GM19395 (cell line): ENCODE results near the gene SLC1A3.

Experiments used
- ATAC-seq: cut with Tn5 transposase; IDR thresholded peaks from one replicate; pipeline ENCODE4 v1.9.1; 2021; ENCODE audit warnings: mild to moderate bottlenecking, moderate library complexity; ENCODE audit not compliant: unreplicated experiment

SLC1A3 gene

DNA sequence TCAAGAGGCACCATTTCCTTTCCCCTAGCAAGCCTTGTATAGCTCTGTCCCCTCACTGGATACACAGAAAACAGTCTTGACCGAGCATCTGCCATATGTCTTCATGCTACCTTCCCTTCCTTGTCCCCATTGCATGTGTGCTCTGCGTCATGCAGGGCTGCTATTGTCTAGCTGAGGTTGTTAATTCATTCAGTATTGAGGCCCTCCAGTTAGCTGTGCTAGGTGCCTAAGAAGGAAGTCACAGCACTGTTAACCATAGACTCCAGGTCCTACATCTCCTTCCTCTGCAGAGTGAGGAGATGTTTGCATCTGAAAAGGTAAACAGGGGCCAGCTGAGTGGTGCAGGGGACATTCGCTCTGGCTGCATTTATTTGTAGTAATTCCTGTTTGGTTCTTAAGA is 48.2 kb downstream of the SLC1A3 start:
- no peak for ATAC-seq

DNA sequence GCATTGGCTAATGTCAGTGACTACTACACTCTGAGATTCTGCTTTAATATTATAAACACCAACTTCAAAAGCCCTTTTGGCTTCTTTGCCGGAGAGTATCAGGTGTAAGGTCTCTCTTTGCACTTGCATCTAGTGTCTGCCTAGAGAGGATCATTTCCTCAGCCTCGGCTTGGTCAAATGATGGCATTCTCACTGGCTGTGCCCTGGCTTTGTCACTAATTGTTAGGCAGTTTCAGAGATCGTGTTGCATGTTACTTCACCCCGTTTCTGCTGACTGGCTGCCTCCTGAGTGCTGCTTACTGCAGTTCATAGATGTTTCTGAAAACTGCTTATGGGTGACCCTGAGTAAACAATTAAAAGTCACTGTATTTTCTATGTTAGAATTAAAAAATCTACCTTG is 48.8 kb downstream of the SLC1A3 start:
- ATAC-seq = no peak

DNA sequence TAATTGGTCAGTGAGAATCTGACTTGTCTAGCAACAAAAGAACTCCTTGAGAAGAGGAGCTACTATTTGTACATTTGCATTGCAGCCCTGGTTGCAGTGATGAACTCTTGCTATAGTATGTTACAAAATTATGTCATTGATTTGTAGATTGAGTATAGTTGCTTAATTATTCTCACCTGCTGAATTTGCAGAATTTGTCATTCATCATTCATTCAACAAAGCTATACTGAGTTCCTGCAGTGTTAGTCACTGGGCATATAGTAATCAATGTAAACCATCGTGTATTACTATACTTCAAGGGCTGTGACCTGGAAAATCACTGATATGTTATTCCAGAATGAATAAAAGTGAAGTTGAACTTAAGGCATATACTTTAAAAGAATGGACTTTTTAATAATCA is 50.1 kb downstream of the SLC1A3 start:
- no peak for ATAC-seq

DNA sequence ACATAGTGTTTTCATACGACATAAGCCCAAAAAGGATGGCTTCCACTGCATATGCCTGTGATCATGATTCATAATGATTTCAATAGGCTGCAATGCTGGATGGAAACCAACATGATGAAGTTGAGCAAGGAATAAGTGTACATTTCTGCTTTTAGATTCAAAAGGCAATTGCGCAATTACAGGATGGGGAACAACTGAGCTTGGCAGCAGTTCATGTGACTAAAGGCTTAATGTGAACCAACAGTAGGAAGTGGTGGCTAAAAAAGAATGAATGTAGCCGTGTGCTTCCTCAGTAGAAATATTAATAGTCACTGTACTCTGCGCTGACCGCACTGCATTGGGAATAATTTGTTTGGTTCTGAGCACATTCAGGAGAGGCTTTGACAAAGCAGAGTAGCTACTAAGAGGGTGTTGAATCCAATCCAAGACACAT is 51.2 kb downstream of the SLC1A3 start:
- ATAC-seq = no peak

DNA sequence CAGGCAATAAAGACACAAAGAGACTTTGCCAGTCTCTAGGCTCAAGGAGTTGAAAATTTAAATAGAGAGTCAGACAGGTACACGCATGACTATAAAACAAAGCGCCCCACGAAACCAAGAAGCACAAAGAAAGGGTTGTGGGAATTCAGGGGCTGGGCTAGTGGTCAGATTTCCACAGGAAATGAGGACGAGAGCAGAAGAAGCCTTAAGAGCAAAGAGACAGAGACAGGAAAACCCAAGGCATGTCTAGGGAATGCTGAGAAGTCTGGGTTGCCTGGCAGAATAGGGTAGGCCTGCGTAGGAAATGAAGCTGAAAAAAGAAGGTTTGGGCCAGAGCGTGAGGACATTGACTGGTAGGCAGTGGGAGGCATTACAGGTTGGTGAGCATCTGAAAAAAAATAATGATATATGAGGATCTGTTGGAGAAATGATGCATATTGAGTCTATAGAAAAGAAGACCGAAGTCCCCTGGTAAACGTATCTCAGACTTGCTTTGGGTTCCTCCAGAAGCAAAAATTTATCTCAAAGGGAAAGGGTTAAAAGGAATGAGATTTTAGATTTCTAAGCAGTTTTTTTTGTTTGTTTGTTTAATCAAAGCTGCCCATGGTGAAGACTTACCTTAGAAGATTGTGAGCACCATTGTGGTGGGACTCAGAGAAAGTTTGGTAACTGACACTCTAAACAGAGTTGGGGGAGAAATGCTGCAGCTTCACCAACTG is 51.8 kb downstream of the SLC1A3 start:
- no peak for ATAC-seq

DNA sequence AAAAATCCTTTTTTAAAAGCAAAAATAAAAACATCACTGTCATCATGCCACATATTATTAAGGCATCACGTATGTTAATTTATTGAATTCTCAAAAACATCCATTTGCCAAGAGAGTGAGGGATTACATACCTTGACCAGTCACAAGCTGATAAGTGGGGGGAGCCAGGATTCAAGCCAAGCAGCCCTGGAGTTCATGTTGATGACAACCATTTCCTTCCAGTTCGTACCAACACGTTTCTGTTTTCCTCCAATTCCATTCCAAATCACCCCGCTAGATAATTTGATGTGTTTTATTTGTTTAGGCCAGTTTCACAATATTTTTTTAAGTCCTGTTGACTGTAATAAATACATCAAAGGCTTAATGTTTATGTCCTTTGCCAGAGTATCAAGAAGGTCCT is 53.0 kb downstream of the SLC1A3 start:
- no peak for ATAC-seq

DNA sequence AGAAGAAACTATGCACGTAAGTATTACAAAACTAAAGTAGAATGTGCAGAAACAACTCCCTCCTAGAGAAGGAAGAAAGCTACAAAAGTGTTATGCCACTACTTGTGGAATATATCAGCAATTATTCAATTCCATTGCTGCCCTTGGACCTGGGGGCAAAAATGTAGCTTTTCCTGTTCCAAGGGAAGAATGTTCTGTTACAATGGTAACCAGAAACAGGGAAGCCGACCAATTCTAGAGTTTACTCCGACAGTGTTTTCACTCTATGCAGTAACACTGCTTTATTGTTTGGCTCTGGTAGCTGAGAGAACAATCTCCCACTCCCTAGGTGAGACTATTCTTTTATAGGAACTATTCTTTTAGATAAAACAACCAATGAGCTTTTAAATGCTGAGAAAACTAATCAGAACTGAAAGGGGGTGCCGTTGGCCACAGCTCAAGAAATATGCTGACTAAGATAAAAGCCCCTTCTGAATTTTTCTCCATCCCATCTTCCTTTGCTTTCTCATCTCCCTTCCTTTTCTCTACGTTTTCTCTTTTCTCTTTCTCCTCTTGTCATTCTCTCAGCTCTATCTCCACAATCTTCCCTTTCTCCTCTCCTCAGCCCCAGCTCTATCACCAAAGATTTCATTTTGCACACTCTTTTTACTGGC is 54.1 kb downstream of the SLC1A3 start:
- ATAC-seq = no peak

DNA sequence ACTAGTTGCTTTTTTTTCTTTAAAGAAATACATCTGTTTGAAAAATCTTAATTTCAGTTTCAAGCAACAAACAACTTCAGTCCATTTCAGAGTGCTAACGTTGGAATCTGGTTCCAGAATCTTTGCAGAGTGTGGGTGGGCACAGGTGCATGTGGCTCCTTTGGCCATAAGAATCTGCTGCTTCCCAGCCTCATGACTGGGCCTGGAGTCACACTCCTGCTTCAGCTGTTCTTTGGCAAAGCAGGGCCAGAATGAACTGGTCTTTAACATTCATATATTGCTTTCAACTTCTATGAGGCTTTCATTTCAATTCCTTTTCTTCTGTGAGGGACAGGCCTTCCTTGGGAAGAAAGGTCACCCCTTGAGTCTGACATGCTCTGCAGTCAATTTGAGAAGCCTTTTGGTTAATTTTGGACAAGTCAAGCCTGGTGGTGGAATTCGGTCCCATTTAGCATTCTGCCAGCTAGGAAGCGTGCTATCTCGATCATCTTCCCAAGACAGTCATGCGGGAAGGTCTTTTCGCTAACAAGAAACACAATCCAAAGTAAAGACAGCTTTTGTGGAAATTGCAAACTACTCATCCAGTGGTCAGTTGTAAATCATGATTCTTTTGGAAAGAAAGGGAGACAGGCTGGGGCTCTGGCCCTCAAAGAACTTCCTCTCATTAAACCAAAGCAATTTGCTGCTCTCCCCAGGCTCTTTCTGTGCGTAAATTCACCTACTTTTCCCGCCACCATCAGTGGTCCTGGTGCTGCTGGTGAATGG is 55.2 kb downstream of the SLC1A3 start:
- no peak for ATAC-seq

DNA sequence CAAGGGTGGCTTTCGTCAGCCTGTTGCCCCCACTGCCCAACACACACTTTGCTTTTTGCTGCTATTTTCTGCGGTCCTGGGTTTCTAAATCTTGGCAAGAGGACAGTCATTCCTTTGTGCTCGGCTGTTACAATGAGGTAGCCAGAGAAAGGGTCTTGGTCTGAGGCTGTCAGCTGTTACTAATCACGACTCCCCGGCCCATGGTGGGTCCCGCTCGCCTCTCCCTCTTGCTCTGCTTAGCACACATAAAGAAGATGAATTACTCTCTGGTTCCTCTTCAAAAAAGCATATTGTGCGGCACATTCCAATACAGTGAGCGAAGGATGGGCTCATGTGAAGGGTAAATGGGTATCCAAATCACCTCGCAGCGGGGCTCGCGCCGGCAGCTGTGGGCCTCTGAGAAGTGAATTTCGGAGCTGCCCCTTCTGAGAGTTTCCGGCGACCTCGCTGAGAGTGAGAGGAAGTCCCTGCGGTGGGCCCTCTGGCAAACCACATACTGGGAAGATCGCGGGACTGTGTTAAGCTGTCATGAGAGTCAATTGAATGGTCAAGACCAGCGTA is 56.0 kb downstream of the SLC1A3 start:
- ATAC-seq = no peak

DNA sequence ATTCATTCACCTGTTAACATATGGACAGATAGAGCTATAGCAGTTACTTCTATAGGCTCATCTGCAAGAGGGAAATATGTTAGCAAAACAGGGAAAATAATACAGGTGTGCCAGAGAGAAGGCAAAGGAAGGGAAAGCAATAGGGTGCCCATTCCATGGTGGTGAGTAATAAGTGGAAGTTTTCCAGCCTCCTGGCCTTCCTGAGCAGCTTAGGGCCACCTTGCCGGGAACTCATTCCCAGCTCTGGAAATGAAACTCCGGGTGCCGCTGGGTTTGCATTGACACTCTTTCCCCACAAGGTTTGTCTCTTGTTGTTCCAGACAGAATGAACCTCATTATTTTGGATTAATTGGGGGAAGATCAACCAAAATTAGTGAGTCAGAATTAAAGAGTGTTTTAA is 58.4 kb downstream of the SLC1A3 start:
- ATAC-seq = no peak

DNA sequence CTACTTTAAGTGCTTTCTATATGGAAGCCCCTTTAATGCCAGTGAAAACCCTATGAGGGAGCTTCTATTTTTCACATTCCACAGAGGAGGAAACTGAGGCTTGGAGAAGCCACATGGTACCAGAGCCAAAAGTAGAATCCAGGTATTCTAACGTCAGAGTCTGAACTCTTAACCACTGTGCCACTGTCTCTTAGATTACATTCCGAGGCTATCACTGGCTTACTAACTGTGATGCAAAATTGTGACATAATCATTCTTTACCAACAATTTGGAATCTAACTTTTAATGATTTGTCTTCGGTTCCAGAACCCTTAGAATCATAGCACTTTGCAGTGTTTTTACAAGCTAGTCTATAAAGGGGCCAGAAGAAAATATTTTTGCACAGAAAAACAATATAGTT is 59.2 kb downstream of the SLC1A3 start:
- ATAC-seq = no peak

DNA sequence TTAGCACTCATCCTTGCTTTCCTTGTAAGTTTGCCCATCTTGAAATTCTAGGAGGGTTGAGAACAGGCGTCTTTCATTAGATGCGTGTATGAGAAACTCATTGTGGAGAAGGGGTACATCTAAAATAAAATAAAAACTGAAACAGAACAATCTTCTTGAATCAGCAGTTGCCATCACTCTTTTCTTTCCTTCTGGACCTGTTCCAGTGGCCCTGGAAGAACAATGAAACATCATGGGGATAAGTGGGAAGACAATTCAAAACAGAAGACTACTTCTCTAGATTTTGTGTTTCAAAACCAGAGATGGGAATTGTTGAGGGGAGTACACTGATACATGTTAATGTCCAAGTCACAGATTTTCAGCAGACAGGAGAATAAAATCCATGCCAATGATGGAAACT is 59.9 kb downstream of the SLC1A3 start:
- no peak for ATAC-seq

DNA sequence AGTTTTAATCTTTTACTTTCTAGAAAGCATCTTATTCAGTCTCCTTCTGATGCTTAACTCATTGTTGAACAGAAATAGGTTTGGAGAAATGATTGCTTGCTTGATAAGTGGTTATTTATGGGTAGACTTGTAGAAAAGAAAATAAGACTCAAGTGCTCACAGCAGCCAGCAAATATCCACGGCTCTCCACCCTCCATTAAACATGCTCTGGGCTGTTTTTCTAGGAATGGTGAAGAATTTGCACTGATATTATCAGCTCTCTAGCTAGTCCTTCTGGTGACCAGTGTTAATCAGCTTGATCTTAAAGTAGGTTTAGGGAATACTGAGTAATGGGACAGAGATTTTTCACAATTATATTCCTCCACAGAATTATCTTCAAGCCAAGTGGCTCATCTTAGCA is 60.6 kb downstream of the SLC1A3 start:
- ATAC-seq = no peak

DNA sequence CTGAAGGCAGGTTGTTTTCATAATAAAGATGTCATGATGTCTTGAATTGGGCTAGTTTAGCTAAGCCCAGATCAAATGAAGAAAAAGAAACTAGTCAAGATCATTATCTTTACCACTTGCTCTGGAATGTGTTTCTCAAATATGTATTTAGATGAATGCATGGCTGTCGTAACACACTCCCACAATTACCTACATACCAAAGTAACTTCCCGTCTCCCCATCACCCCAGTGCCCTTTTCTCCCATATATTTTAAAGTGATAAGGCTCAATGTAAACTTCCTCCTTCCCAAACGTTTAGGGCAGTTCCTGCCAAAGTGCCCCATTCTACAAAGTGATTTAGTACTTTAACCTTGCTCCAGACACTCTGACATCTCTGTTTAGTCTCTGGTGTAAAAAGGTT is 61.4 kb downstream of the SLC1A3 start:
- ATAC-seq = no peak

DNA sequence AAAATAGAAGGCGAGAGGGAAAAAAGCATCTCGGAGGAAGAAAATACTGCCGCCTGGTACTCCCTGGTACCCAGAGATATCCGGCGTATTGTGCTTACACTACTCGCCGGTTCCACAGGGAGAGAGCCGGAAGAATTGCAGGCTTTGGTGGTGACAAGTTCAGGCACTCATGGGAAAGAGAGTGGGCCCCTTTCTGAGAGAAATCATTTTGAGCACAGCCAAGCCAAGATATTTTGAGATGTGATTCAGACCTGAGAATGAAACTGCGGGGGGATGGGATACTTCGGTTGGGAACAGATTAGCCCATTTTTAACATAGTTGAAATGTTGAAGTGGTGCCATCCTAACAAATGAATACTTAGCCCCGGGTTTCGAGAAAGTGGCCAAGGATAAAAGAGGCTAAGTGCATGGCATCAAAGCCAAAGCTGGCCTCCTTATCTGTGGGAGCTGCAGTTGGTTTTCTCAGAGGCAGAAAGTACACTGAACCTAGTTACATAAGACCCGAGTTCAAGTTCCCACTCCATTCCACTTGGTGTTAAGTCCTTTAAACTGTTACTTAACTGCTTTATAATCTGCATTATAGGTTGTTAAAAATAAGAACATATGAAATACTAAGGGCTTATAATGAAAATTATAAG is 62.7 kb downstream of the SLC1A3 start:
- no peak for ATAC-seq

DNA sequence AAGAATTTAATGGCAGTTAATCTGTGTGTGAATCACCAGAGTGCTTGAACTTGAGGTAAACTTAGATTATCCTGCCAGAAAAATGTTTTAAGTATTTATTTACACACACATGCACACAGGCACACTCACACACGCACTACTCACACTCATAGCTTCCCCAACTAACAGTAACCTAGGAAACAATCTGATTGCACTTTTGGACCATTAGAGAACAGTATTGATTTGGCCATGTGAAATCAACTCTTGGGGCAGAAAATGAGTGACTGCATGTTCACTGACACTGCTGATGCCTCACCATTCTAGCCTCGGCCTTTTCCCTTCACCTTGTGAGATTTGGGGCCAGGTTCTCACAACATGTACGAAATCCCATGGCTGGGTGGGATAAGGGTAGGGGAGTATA is 64.1 kb downstream of the SLC1A3 start:
- no peak for ATAC-seq

DNA sequence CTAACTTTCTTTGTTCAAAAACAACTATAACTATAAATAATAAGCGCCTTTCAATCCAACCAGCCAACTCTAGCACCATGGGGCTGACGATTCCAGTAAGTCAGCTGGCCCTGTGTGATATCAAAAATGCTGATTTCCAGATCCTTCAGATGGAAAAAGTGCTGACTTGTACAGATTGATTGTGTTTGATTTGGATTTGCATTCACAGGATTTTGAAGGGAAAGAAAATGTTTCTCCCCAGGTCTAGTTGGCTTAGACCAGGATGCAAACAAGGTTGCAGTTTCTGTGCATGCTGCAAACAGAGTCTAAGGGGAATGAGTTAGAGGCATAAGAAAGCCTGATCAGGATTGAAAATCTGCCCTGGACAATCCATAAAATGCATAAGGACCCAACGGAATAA is 68.9 kb downstream of the SLC1A3 start:
- ATAC-seq = no peak

DNA sequence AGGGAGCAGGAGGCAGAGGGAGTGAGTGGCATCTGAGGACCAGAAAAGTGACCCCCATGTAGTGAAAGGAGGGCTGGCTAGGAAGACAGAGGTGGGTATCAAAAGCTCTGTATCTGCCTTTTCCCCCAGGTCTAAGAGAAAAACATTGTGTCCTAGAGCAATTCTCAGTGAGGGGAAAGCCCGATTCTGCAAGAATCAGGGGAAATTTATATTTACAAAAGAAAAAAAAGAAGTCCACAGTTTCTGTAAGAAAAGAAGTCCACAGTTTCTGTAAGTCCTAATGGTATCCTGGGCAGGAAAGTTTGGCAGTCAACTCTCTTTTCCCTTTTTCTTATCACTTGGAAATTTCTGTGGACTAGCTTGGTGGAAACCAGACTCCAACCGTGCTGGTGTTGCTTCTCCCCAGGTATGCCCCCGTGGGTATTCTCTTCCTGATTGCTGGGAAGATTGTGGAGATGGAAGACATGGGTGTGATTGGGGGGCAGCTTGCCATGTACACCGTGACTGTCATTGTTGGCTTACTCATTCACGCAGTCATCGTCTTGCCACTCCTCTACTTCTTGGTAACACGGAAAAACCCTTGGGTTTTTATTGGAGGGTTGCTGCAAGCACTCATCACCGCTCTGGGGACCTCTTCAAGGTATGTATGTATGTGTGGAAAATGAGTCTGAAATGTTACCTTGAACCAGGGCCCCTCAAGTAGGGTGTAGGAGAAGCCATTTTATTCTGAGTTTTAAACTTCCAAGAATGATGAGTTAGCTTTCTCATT is 73.0 kb downstream of the SLC1A3 start:
- ATAC-seq = no peak

DNA sequence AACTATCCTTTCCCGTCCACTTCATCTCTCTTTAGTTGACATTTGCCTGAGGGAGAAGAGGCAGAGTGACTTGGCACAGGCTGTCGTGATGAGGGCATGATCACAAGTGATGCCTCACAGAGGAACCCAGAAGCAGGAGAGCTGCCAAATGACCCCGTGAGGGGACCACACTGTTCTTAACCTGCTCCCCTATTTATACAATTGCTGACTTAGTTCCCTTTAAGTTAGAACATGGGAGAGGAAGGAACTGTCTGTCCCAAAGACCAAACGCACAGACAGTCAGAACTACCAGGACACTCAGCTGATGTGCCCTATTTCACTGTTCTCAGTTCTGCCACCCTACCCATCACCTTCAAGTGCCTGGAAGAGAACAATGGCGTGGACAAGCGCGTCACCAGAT is 73.7 kb downstream of the SLC1A3 start:
- ATAC-seq = no peak

DNA sequence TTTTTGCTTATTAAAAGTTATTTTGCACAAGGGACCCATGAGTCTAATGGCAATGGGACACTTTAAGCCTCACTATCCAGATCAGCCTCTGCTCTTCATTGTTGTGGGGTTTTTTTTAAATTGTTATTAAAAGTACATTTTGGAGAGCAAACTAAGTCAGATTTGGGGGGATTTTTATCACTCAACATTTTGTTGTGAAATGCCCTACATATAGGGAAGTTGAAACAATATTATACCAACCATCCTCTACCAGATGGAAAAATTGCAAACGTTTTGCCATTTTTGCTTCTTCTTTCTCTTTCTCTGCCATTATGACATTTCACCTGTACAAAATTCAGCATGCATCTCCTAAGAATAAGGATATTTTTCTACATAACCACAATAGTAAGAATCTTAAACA is 75.3 kb downstream of the SLC1A3 start:
- ATAC-seq = no peak

DNA sequence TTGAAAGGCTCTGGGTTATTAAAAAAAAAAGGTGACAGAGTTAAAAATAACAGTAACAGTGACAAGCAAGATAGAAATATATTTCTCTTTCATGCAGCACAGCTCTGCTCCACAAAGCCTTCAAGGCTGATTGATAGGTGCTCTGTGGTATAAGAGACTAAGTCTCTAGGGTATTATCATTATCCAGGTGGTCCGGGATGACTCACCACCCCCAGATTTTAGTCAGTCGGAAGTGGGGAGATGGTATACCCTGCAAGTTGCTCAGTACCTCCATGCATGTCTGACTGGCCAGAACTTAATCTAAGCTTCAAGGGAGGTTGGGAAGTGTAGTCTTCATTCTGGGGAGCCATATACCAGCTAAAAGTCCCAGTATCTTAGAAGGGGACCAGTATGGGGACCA is 76.1 kb downstream of the SLC1A3 start:
- no peak for ATAC-seq
